K562 (cell line): ENCODE data around the gene BNIP5. TPM values are rescaled to one million over a fixed set of nuclear protein-coding genes. Genes with fewer than 3 reads are reported as not detected.

ENCODE experiments used
- ATAC-seq: fragments of 200-7000 bp; cut with Tn5 transposase; 3 replicates; pipeline ENCODE4 v1.9.1; 2020; ENCODE audit warnings: moderate library complexity
- BruUV-seq: library from RNA; stranded (reverse); fragments of 400-500 nt; replicated peaks from 2 replicates; lab custom pipeline; 2021; lab: Mats Ljungman, UMichigan
- CTCF ChIA-PET: fragments of 300-600 bp; formaldehyde crosslinking; extraction: SDS; loops from one replicate; lab custom pipeline; 2021; ENCODE audit warnings: low intra/inter-chr PET ratio; lab: Yijun Ruan, JAX
- POLR2A ChIA-PET: fragments of 300-600, 350-650 bp; sonication (Branson Sonifier 250); formaldehyde crosslinking; extraction: SDS; loops from one replicate; lab custom pipeline; 2021; ENCODE audit warnings: antibody characterized with exemption, inconsistent platforms; lab: Yijun Ruan, JAX
- DNase-seq, 4 experiments: peaks; one replicate each; pipeline versions ENCODE4 v3.0.0 to v3.0.0-alpha.2; 2011 to 2018; ENCODE audit warnings: low spot score in 3 of 4, mixed read lengths in 3 of 4; ENCODE audit errors: extremely low read depth in 1 of 4
- FAIRE-seq: peaks from 2 replicates; lab custom pipeline; 2011; peaks lifted over from hg19 to GRCh38; lab: Jason Lieb, UNC
- H2AFZ ChIP-seq: 2 replicates; pipeline ENCODE4 v1.6.0; 2011; ENCODE audit warnings: low read depth, low read length, control low read depth, inconsistent platforms
- H3K27ac ChIP-seq: fragments of 200-600 bp; 3 replicates; pipeline ENCODE4 v1.8.0; 2011; ENCODE audit warnings: low read depth, mild to moderate bottlenecking, control low read depth, inconsistent platforms, low read length, moderate library complexity, mixed read lengths; ENCODE audit errors: extremely low read depth
- H3K27me3 ChIP-seq, 2 experiments: fragments of 300-600 bp in 1 of 2; 2 replicates in 1 of 2; 3 replicates in 1 of 2; pipeline versions ENCODE4 v1.6.0 to v1.8.0; 2011; ENCODE audit warnings: inconsistent platforms in 2 of 2, low read length in 2 of 2, mild to moderate bottlenecking in 1 of 2, mixed read lengths in 1 of 2, moderate library complexity in 1 of 2; ENCODE audit not compliant: control insufficient read depth in 2 of 2, insufficient read depth in 2 of 2
- H3K36me3 ChIP-seq: fragments of 300-600 bp; 3 replicates; pipeline ENCODE4 v1.8.0; 2011; ENCODE audit warnings: mild to moderate bottlenecking, low read length, inconsistent platforms; ENCODE audit not compliant: control insufficient read depth, insufficient read depth
- H3K4me1 ChIP-seq, 2 experiments: fragments of 200-600 bp in 1 of 2; replicated peaks in 1 of 2; 2 replicates in 1 of 2; 3 replicates in 1 of 2; pipeline versions ENCODE4 v1.5.1 to v1.8.0; 2011; ENCODE audit warnings: inconsistent platforms in 2 of 2, low read length in 2 of 2, mild to moderate bottlenecking in 1 of 2, mixed read lengths in 1 of 2, moderate library complexity in 1 of 2; ENCODE audit not compliant: control insufficient read depth in 2 of 2, insufficient read depth in 2 of 2
- H3K4me2 ChIP-seq: 2 replicates; pipeline ENCODE4 v1.6.1; 2011; ENCODE audit warnings: low read length, control low read depth, inconsistent platforms, mixed read lengths; ENCODE audit not compliant: insufficient read depth
- H3K4me3 ChIP-seq: fragments of 200-600 bp; sonication (generic), shearing (Covaris generic); 2 replicates; pipeline ENCODE4 v1.5.1; 2016; ENCODE audit warnings: control low read depth, inconsistent platforms
- H3K79me2 ChIP-seq: fragments of 200-600 bp; 3 replicates; pipeline ENCODE4 v1.8.0; 2011; ENCODE audit warnings: low read length, inconsistent platforms; ENCODE audit not compliant: control insufficient read depth, insufficient read depth
- H3K9ac ChIP-seq, 2 experiments: 2 replicates each; pipeline versions ENCODE4 v1.6.0 to v1.6.1; 2011; ENCODE audit warnings: low read depth in 2 of 2, low read length in 2 of 2, control low read depth in 1 of 2, inconsistent platforms in 1 of 2, mild to moderate bottlenecking in 1 of 2, mixed read lengths in 1 of 2; ENCODE audit not compliant: insufficient read depth in 1 of 2
- H3K9me1 ChIP-seq: one replicate; pipeline ENCODE4 v1.6.0; 2011; ENCODE audit warnings: inconsistent platforms, mild to moderate bottlenecking, low read length, moderate library complexity; ENCODE audit not compliant: control insufficient read depth, insufficient read depth
- H3K9me3 ChIP-seq: replicated peaks from 2 replicates; pipeline ENCODE4 v1.5.1; 2011; ENCODE audit warnings: low read depth, low read length, inconsistent platforms; ENCODE audit not compliant: control insufficient read depth, insufficient read depth
- H4K20me1 ChIP-seq: replicated peaks from 2 replicates; pipeline ENCODE4 v1.6.1; 2011; ENCODE audit warnings: low read length, inconsistent platforms, mixed read lengths; ENCODE audit not compliant: control insufficient read depth, insufficient read depth
- BACH1 ChIP-seq: fragments of 200-800 bp; sonication (Bioruptor generic); IDR thresholded peaks from 2 replicates; pipeline ENCODE4 v1.6.1; 2016; ENCODE audit warnings: missing genetic modification characterization, missing compliant biosample characterization
- KDM1A ChIP-seq, 2 experiments: fragments of 450-650 bp; IDR thresholded peaks; 2 replicates each; pipeline ENCODE4 v1.6.1; 2016; ENCODE audit warnings: mild to moderate bottlenecking in 2 of 2
- MEF2A ChIP-seq: IDR thresholded peaks from 2 replicates; pipeline ENCODE4 v1.6.1; 2011; ENCODE audit warnings: low read depth, mild to moderate bottlenecking, low read length, moderate library complexity; ENCODE audit not compliant: control insufficient read depth
- MEIS2 ChIP-seq: fragments of 450-650 bp; IDR thresholded peaks from 2 replicates; pipeline ENCODE4 v1.6.1; 2014; ENCODE audit warnings: mild to moderate bottlenecking; ENCODE audit not compliant: partially characterized antibody
- NR3C1 ChIP-seq: sonication (generic); formaldehyde crosslinking; IDR thresholded peaks from 2 replicates; pipeline ENCODE4 v1.8.1; 2022; ENCODE audit warnings: missing genetic modification reagents
- RCOR1 ChIP-seq, 2 experiments: IDR thresholded peaks; 2 replicates each; pipeline ENCODE4 v1.6.1; 2012; ENCODE audit warnings: low read depth in 2 of 2, low read length in 2 of 2, borderline replicate concordance in 1 of 2, improper control_type of control experiment in 1 of 2
- SOX6 ChIP-seq: fragments of 450-650 bp; IDR thresholded peaks from 2 replicates; pipeline ENCODE4 v1.6.1; 2014; ENCODE audit warnings: mild to moderate bottlenecking
- SREBF2 ChIP-seq: sonication (generic); formaldehyde crosslinking; IDR thresholded peaks from 2 replicates; pipeline ENCODE4 v1.4.0; 2020; ENCODE audit warnings: mild to moderate bottlenecking, missing genetic modification reagents
- SUPT5H ChIP-seq: fragments of 450-650 bp; IDR thresholded peaks from 2 replicates; pipeline ENCODE4 v1.6.1; 2016
- TBL1XR1 ChIP-seq, 2 experiments: IDR thresholded peaks; 2 replicates each; pipeline ENCODE4 v1.6.1; 2012; ENCODE audit warnings: improper control_type of control experiment in 2 of 2, low read length in 2 of 2, mild to moderate bottlenecking in 1 of 2
- TCFL5 ChIP-seq: fragments of 250-450 bp; sonication (Bioruptor Pico); conservative IDR thresholded peaks from 2 replicates; pipeline ENCODE4 v1.6.1; 2021; ENCODE audit warnings: mild to moderate bottlenecking, moderate library complexity, matching md5 sums
- ZNF134 ChIP-seq: fragments of 250-450 bp; sonication (Bioruptor Pico); conservative IDR thresholded peaks from 2 replicates; pipeline ENCODE4 v1.4.0; 2020
- ZNF165 ChIP-seq: fragments of 250-450 bp; sonication (Bioruptor Pico); IDR thresholded peaks from 2 replicates; pipeline ENCODE4 v1.4.0; 2020; ENCODE audit warnings: borderline replicate concordance
- WGBS: fragments of 100-300 bp; shearing (Covaris generic); methylation state at CpG from one replicate; pipeline ENCODE4 v1.1.6; 2016; ENCODE audit warnings: low coverage, mixed read lengths; ENCODE audit not compliant: insufficient coverage; ENCODE audit errors: missing lambda C conversion rate; 5-methylcytosine and 5-hydroxymethylcytosine counted together
- in situ Hi-C: fragments of 300-500 bp; cut with MboI; formaldehyde crosslinking; loops from 4 replicates; pipeline ENCODE4 v1.15.0; 2018; ENCODE audit warnings: inconsistent platforms, mixed read lengths
- intact Hi-C: fragments of 100-400 bp; cut with micrococcal nuclease; formaldehyde crosslinking; loops from 2 replicates; pipeline ENCODE4 v1.14.2; 2022
- polyA plus RNA-seq, 8 experiments: library from polyadenylated mRNA; depleted of rRNA in 4 of 8; stranded (reverse) in 5 of 8; unstranded in 3 of 8; fragments of >200 nt; fragmentation: Nextera tagmentation in 2 of 8; fragmentation: Illumina TruSeq in 1 of 8; extraction: Ambion mirVana in 2 of 8; extraction: Trizol in 1 of 8; gene quantifications; 2 replicates each; pipeline versions ENCODE4 v1.2.1 to v1.2.3, GENCODE V29; 2011 to 2014; ENCODE audit warnings: inconsistent platforms in 1 of 8, missing spikeins in 1 of 8
- total RNA-seq, 7 experiments: library from RNA; depleted of rRNA in 6 of 7; stranded (reverse); fragments of >200 nt in 6 of 7; fragmentation: Illumina TruSeq in 2 of 7; extraction: Trizol in 2 of 7; gene quantifications; 2 replicates each; pipeline versions ENCODE4 v1.2.1 to v1.2.3, GENCODE V29; 2011 to 2021; ENCODE audit warnings: low replicate concordance in 1 of 7
- TF ChIP-seq, protein P1 (sequence below): sonication (generic); formaldehyde crosslinking; IDR thresholded peaks from 2 replicates; pipeline ENCODE4 v1.8.0; 2022; ENCODE audit warnings: mild to moderate bottlenecking, missing genetic modification reagents
- TF ChIP-seq, protein P2 (sequence below): fragments of 250-450 bp; sonication (Bioruptor Pico); IDR thresholded peaks from 2 replicates; pipeline ENCODE4 v1.4.0; 2020

Gene BNIP5
- total and polyA plus RNA-seq, 9 of the 15 experiments (the other 6 are each of a cell fraction or from before 2014, with no cell fraction given), result not detected

DNA sequence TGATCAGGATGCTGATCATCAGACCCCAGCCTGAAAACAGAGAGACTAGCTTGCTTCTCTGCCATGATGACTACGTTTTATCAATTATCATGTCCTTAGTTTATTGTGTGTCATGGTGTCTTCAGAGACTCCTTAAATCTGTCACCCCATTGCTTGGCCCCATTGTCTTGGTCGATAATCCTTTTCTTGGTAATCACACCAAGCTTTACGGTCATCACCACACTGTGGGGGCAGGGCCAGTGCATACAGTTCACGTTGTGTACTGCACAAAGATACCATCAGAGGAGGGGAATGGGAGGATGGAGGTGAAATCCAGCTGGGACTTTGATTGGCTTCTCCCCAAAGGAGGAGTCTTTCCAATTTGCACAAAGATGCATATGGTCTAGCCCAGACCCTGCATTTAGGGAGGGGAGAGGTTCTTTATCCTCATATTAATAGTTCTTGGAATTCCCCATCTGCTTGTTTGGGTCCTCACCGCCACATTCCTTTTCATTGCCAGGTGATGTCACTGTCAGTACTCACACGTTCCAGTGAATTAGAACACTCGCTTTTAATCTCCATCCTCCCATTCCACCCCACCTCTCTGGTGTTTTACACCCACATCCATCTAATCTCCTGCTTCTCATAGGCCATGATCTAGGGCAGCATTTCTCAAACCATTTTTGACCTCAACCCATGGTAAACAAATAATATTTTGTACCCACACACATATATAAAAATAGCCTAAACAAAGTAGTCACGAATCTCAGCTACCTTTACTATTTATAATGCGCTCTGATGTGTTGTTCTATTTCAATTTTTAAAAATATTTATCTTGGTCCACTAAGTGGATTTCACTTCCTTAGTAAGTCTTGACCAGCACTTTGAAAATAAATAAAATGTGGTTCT, 45.1 kb upstream of the BNIP5 start:
- in situ Hi-C loops (no loop called here), intact Hi-C loops (no loop called here)
- no TSS peak for BruUV-seq
- FAIRE-seq (no peak), ATAC-seq (no peak), DNase-seq (no peak)
- Histone ChIP-seq H3K27ac (no peak overlapping the region), H3K9me1 (no peaks in the 10 kb centered on the region), H3K36me3 (no peaks in the 10 kb centered on the region), H3K4me1 (peaks cover 0 to 2% of the 10 kb centered on the region in 2 experiments; a peak in 2 of 5 replicates), H2AFZ (no peak overlapping the region), H3K9me3 (no peaks in the 10 kb centered on the region), H3K27me3 (peaks cover 39 to 60% of the 10 kb centered on the region in 2 experiments; a peak in 4 of 5 replicates), H4K20me1 (no peaks in the 10 kb centered on the region; the same call in 1 of the 2 replicates), H3K9ac (no peak overlapping the region), H3K79me2 (no peaks in the 10 kb centered on the region), H3K4me3 (no peak overlapping the region), H3K4me2 (no peak overlapping the region)
- WGBS, result 8% methylated on average over 9 of the region's 9 CpGs
- ChIA-PET CTCF (no interaction called here), POLR2A (interaction anchor here (0.5 to 1.6 kb wide), 8 partner anchors 8 to 1249 kb away, joined by 3 to 7 read pairs (median 3); no protein-coding TSS in a partner anchor)
- TF ChIP-seq, protein P1, sequence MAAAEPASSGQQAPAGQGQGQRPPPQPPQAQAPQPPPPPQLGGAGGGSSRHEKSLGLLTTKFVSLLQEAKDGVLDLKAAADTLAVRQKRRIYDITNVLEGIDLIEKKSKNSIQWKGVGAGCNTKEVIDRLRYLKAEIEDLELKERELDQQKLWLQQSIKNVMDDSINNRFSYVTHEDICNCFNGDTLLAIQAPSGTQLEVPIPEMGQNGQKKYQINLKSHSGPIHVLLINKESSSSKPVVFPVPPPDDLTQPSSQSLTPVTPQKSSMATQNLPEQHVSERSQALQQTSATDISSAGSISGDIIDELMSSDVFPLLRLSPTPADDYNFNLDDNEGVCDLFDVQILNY, result no peak
- TF ChIP-seq BACH1 (tag), result no peak
- peak; percentile 83 for TF ChIP-seq SOX6
- TF ChIP-seq, protein P2, sequence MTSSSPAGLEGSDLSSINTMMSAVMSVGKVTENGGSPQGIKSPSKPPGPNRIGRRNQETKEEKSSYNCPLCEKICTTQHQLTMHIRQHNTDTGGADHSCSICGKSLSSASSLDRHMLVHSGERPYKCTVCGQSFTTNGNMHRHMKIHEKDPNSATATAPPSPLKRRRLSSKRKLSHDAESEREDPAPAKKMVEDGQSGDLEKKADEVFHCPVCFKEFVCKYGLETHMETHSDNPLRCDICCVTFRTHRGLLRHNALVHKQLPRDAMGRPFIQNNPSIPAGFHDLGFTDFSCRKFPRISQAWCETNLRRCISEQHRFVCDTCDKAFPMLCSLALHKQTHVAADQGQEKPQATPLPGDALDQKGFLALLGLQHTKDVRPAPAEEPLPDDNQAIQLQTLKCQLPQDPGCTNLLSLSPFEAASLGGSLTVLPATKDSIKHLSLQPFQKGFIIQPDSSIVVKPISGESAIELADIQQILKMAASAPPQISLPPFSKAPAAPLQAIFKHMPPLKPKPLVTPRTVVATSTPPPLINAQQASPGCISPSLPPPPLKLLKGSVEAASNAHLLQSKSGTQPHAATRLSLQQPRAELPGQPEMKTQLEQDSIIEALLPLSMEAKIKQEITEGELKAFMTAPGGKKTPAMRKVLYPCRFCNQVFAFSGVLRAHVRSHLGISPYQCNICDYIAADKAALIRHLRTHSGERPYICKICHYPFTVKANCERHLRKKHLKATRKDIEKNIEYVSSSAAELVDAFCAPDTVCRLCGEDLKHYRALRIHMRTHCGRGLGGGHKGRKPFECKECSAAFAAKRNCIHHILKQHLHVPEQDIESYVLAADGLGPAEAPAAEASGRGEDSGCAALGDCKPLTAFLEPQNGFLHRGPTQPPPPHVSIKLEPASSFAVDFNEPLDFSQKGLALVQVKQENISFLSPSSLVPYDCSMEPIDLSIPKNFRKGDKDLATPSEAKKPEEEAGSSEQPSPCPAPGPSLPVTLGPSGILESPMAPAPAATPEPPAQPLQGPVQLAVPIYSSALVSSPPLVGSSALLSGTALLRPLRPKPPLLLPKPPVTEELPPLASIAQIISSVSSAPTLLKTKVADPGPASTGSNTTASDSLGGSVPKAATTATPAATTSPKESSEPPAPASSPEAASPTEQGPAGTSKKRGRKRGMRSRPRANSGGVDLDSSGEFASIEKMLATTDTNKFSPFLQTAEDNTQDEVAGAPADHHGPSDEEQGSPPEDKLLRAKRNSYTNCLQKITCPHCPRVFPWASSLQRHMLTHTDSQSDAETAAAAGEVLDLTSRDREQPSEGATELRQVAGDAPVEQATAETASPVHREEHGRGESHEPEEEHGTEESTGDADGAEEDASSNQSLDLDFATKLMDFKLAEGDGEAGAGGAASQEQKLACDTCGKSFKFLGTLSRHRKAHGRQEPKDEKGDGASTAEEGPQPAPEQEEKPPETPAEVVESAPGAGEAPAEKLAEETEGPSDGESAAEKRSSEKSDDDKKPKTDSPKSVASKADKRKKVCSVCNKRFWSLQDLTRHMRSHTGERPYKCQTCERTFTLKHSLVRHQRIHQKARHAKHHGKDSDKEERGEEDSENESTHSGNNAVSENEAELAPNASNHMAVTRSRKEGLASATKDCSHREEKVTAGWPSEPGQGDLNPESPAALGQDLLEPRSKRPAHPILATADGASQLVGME (CRISPR knock-in tag), result no peak
- peak in 1 of 2 experiments; percentile 51; a peak in 1 of 4 replicates for TF ChIP-seq RCOR1 (IDR thresholded peaks at IDR 0.05; ENCODE audit: borderline replicate concordance in 1 of 2, low read depth in 2 of 2, low read length in 2 of 2)
- TF ChIP-seq MEIS2, result peak; percentile 57
- TF ChIP-seq ZNF165, result no peak
- TF ChIP-seq SUPT5H, result no peak
- TF ChIP-seq TCFL5 (CRISPR knock-in tag), result no peak
- no peak for TF ChIP-seq NR3C1 (CRISPR knock-in tag)
- no peak for TF ChIP-seq MEF2A
- no peak for TF ChIP-seq SREBF2 (CRISPR knock-in tag)
- TF ChIP-seq TBL1XR1 (IDR thresholded peaks at IDR 0.05; ENCODE audit: low read length in 2 of 2), result no peak
- TF ChIP-seq KDM1A (IDR thresholded peaks at IDR 0.05), result peak; percentile 28 to 49; a peak in 2 of 4 replicates
- no peak for TF ChIP-seq ZNF134
